ENCODE results near the gene DNAH8.

GRCh38 chr6:39062014-39062740 is 347.1 kb downstream of the DNAH8 start:
- no peak for TF ChIP-seq EZH2 (IDR thresholded peaks at IDR 0.05; ENCODE audit: borderline replicate concordance, low read length)
- TF ChIP-seq, protein P1, sequence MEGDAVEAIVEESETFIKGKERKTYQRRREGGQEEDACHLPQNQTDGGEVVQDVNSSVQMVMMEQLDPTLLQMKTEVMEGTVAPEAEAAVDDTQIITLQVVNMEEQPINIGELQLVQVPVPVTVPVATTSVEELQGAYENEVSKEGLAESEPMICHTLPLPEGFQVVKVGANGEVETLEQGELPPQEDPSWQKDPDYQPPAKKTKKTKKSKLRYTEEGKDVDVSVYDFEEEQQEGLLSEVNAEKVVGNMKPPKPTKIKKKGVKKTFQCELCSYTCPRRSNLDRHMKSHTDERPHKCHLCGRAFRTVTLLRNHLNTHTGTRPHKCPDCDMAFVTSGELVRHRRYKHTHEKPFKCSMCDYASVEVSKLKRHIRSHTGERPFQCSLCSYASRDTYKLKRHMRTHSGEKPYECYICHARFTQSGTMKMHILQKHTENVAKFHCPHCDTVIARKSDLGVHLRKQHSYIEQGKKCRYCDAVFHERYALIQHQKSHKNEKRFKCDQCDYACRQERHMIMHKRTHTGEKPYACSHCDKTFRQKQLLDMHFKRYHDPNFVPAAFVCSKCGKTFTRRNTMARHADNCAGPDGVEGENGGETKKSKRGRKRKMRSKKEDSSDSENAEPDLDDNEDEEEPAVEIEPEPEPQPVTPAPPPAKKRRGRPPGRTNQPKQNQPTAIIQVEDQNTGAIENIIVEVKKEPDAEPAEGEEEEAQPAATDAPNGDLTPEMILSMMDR (conservative IDR thresholded peaks at IDR 0.05 in 1 of 2, IDR thresholded peaks at IDR 0.05 in 1 of 2; ENCODE audit: extremely low read depth in 1 of 2, insufficient read depth in 1 of 2, low read depth in 1 of 2, low read length in 2 of 2), result no peak
